ENCODE results near the gene ALDH1A1. TPM values are rescaled to one million over a fixed set of nuclear protein-coding genes. Genes with fewer than 3 reads are reported as not detected.

The ALDH1A1 gene
- total RNA-seq, 2 donors from 2014 or later = not detected

GRCh38 chr9:72955571-72955970, 2.7 kb upstream of the ALDH1A1 start:
- H3K4me1 Mint-ChIP-seq = peaks cover 5% of the 10 kb centered on the region
- H3K27ac Mint-ChIP-seq = no peak overlapping the region
- no peak overlapping the region for H3K4me3 Mint-ChIP-seq
- H3K36me3 Mint-ChIP-seq (ENCODE audit: low read depth) = no peaks in the 10 kb centered on the region
- H3K27me3 Mint-ChIP-seq = peaks cover 12% of the 10 kb centered on the region
- ATAC-seq (replicated peaks) = no peak
- peaks cover 12% of the 10 kb centered on the region for H3K9me3 Mint-ChIP-seq

GRCh38 chr9:72955126-72955455, 2.2 kb upstream of the ALDH1A1 start:
- no peak overlapping the region for H3K27ac Mint-ChIP-seq
- H3K9me3 Mint-ChIP-seq = peaks cover 12% of the 10 kb centered on the region
- peaks cover 12% of the 10 kb centered on the region for H3K27me3 Mint-ChIP-seq
- no peak overlapping the region for H3K4me3 Mint-ChIP-seq
- H3K4me1 Mint-ChIP-seq = peaks cover 5% of the 10 kb centered on the region
- no peak for ATAC-seq (replicated peaks)
- no peaks in the 10 kb centered on the region for H3K36me3 Mint-ChIP-seq (ENCODE audit: low read depth)

GRCh38 chr9:72954431-72955125, 1.7 kb upstream of the ALDH1A1 start:
- H3K4me1 Mint-ChIP-seq = peaks cover 5% of the 10 kb centered on the region
- no peak for ATAC-seq (replicated peaks)
- peaks cover 14% of the 10 kb centered on the region for H3K27me3 Mint-ChIP-seq

GRCh38 chr9:72952381-72952690, 517 bp downstream of the ALDH1A1 start:
- Mint-ChIP-seq H3K4me1 (peaks cover 5% of the 10 kb centered on the region), H3K36me3 (ENCODE audit: low read depth) (no peaks in the 10 kb centered on the region), H3K27me3 (peaks cover 16% of the 10 kb centered on the region), H3K4me3 (no peak overlapping the region), H3K9me3 (no peaks in the 10 kb centered on the region), H3K27ac (no peak overlapping the region)
- no peak for ATAC-seq (replicated peaks)

More at GRCh38 chr9:72954431-72955125, 1.7 kb upstream of the ALDH1A1 start:
- Mint-ChIP-seq H3K36me3 (ENCODE audit: low read depth) (no peaks in the 10 kb centered on the region), H3K27ac (no peak overlapping the region), H3K4me3 (no peak overlapping the region), H3K9me3 (peaks cover 11% of the 10 kb centered on the region)

- Mint-ChIP-seq H3K27me3 (peaks cover 16% of the 10 kb centered on the region), H3K4me3 (no peak overlapping the region), H3K36me3 (ENCODE audit: low read depth) (no peaks in the 10 kb centered on the region), H3K4me1 (peaks cover 5% of the 10 kb centered on the region), H3K27ac (no peak overlapping the region), H3K9me3 (no peaks in the 10 kb centered on the region)
- ATAC-seq (replicated peaks) = no peak
These were observed 1.1 kb downstream of the ALDH1A1 start for GRCh38 chr9:72951520-72952380.

- no peaks in the 10 kb centered on the region for H3K36me3 Mint-ChIP-seq (ENCODE audit: low read depth)
- H3K4me1 Mint-ChIP-seq = peaks cover 5% of the 10 kb centered on the region
- H3K9me3 Mint-ChIP-seq = no peaks in the 10 kb centered on the region
- peaks cover 16% of the 10 kb centered on the region for H3K27me3 Mint-ChIP-seq
- no peak for ATAC-seq (replicated peaks)
- no peak overlapping the region for H3K27ac Mint-ChIP-seq
- no peak overlapping the region for H3K4me3 Mint-ChIP-seq
These were observed 1.9 kb downstream of the ALDH1A1 start for GRCh38 chr9:72950875-72951442.

GRCh38 chr9:72949918-72950325, 2.9 kb downstream of the ALDH1A1 start:
- Mint-ChIP-seq H3K27me3 (peaks cover 17% of the 10 kb centered on the region), H3K27ac (no peak overlapping the region), H3K4me1 (peaks cover 5% of the 10 kb centered on the region), H3K36me3 (ENCODE audit: low read depth) (no peaks in the 10 kb centered on the region), H3K9me3 (no peaks in the 10 kb centered on the region), H3K4me3 (no peak overlapping the region)
- ATAC-seq (replicated peaks) = no peak

- Mint-ChIP-seq H3K27ac (no peak overlapping the region), H3K4me3 (no peak overlapping the region), H3K36me3 (ENCODE audit: low read depth) (no peaks in the 10 kb centered on the region), H3K4me1 (peaks cover 5% of the 10 kb centered on the region), H3K9me3 (no peaks in the 10 kb centered on the region), H3K27me3 (peaks cover 17% of the 10 kb centered on the region)
- no peak for ATAC-seq (replicated peaks)
These were observed 3.6 kb downstream of the ALDH1A1 start for GRCh38 chr9:72949244-72949582.

- H3K9me3 Mint-ChIP-seq = no peaks in the 10 kb centered on the region
- ATAC-seq (replicated peaks) = no peak
These were observed 4.1 kb downstream of the ALDH1A1 start for GRCh38 chr9:72948575-72949243.

GRCh38 chr9:72947984-72948465, 4.8 kb downstream of the ALDH1A1 start:
- H3K4me3 Mint-ChIP-seq = no peak overlapping the region
- no peaks in the 10 kb centered on the region for H3K9me3 Mint-ChIP-seq
- peaks cover 5% of the 10 kb centered on the region for H3K4me1 Mint-ChIP-seq
- ATAC-seq (replicated peaks) = no peak
- H3K27me3 Mint-ChIP-seq = peaks cover 22% of the 10 kb centered on the region
- no peaks in the 10 kb centered on the region for H3K36me3 Mint-ChIP-seq (ENCODE audit: low read depth)
- no peak overlapping the region for H3K27ac Mint-ChIP-seq

More at GRCh38 chr9:72948575-72949243, 4.1 kb downstream of the ALDH1A1 start:
- Mint-ChIP-seq H3K27me3 (peaks cover 19% of the 10 kb centered on the region), H3K36me3 (ENCODE audit: low read depth) (no peaks in the 10 kb centered on the region), H3K4me3 (no peak overlapping the region), H3K27ac (no peak overlapping the region), H3K4me1 (peaks cover 5% of the 10 kb centered on the region)

GRCh38 chr9:72946821-72947220, 6.0 kb downstream of the ALDH1A1 start:
- Mint-ChIP-seq H3K4me1 (no peaks in the 10 kb centered on the region), H3K4me3 (no peak overlapping the region), H3K9me3 (no peaks in the 10 kb centered on the region), H3K27ac (no peak overlapping the region), H3K27me3 (peaks cover 30% of the 10 kb centered on the region), H3K36me3 (ENCODE audit: low read depth) (no peaks in the 10 kb centered on the region)
- ATAC-seq (replicated peaks) = no peak

- Mint-ChIP-seq H3K27me3 (peaks cover 35% of the 10 kb centered on the region), H3K27ac (no peak overlapping the region), H3K9me3 (no peaks in the 10 kb centered on the region), H3K36me3 (ENCODE audit: low read depth) (no peaks in the 10 kb centered on the region), H3K4me3 (no peak overlapping the region), H3K4me1 (no peaks in the 10 kb centered on the region)
- ATAC-seq (replicated peaks) = no peak
These were observed 6.5 kb downstream of the ALDH1A1 start for GRCh38 chr9:72946318-72946717.

GRCh38 chr9:72945391-72945790, 7.5 kb downstream of the ALDH1A1 start:
- no peak for ATAC-seq (replicated peaks)
- H3K9me3 Mint-ChIP-seq = no peaks in the 10 kb centered on the region
- no peak overlapping the region for H3K27ac Mint-ChIP-seq
- H3K4me3 Mint-ChIP-seq = no peak overlapping the region
- H3K27me3 Mint-ChIP-seq = peaks cover 35% of the 10 kb centered on the region
- H3K4me1 Mint-ChIP-seq = no peaks in the 10 kb centered on the region
- H3K36me3 Mint-ChIP-seq (ENCODE audit: low read depth) = no peaks in the 10 kb centered on the region

GRCh38 chr9:72943844-72944462, 8.9 kb downstream of the ALDH1A1 start:
- no peak overlapping the region for H3K4me3 Mint-ChIP-seq
- H3K27ac Mint-ChIP-seq = no peak overlapping the region
- no peaks in the 10 kb centered on the region for H3K9me3 Mint-ChIP-seq
- no peaks in the 10 kb centered on the region for H3K36me3 Mint-ChIP-seq (ENCODE audit: low read depth)
- ATAC-seq (replicated peaks) = no peak
- H3K4me1 Mint-ChIP-seq = no peaks in the 10 kb centered on the region
- peaks cover 28% of the 10 kb centered on the region for H3K27me3 Mint-ChIP-seq
